Ishikawa (cell line): ENCODE results near the gene MRPL43.

Experiments
- CEBPB ChIP-seq: IDR thresholded peaks from 2 replicates; pipeline ENCODE4 v1.6.1; 2012
- CREB1 ChIP-seq: IDR thresholded peaks from 2 replicates; pipeline ENCODE4 v1.6.1; 2012; ENCODE audit warnings: low read depth
- EGR1 ChIP-seq: IDR thresholded peaks from 2 replicates; pipeline ENCODE4 v1.6.1; 2012
- EP300 ChIP-seq: IDR thresholded peaks from 2 replicates; pipeline ENCODE4 v1.6.1; 2012; ENCODE audit warnings: borderline replicate concordance
- FOXM1 ChIP-seq: IDR thresholded peaks from 2 replicates; pipeline ENCODE4 v1.6.1; 2012; ENCODE audit warnings: low read depth, borderline replicate concordance
- NFIC ChIP-seq: IDR thresholded peaks from 2 replicates; pipeline ENCODE4 v1.6.1; 2012
- RAD21 ChIP-seq: IDR thresholded peaks from 2 replicates; pipeline ENCODE4 v1.6.1; 2012; ENCODE audit warnings: low read depth
- TAF1 ChIP-seq: IDR thresholded peaks from 2 replicates; pipeline ENCODE4 v1.6.1; 2012; ENCODE audit warnings: low read depth, mild to moderate bottlenecking
- TCF12 ChIP-seq: IDR thresholded peaks from 2 replicates; pipeline ENCODE4 v1.6.1; 2012; ENCODE audit warnings: low read depth
- TEAD4 ChIP-seq: IDR thresholded peaks from 2 replicates; pipeline ENCODE4 v1.6.1; 2012
- YY1 ChIP-seq: IDR thresholded peaks from 2 replicates; pipeline ENCODE4 v1.6.1; 2012; ENCODE audit warnings: low read depth
- ZBTB7A ChIP-seq: IDR thresholded peaks from 2 replicates; pipeline ENCODE4 v1.6.1; 2012; ENCODE audit warnings: low read depth
- TF ChIP-seq, protein P1 (sequence below): IDR thresholded peaks from 2 replicates; pipeline ENCODE4 v1.6.1; 2012
- TF ChIP-seq, protein P2 (sequence below): IDR thresholded peaks from 2 replicates; pipeline ENCODE4 v1.6.1; 2012; ENCODE audit warnings: low read depth, mild to moderate bottlenecking
- TF ChIP-seq, protein P3 (sequence below): IDR thresholded peaks from 2 replicates; pipeline ENCODE4 v1.6.1; 2012

Gene MRPL43

GRCh38 chr10:100963826-100964225, 23.5 kb downstream of the MRPL43 start:
- TF ChIP-seq TCF12 = no peak
- TF ChIP-seq, protein P1, sequence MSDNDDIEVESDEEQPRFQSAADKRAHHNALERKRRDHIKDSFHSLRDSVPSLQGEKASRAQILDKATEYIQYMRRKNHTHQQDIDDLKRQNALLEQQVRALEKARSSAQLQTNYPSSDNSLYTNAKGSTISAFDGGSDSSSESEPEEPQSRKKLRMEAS = no peak
- TF ChIP-seq, protein P2, sequence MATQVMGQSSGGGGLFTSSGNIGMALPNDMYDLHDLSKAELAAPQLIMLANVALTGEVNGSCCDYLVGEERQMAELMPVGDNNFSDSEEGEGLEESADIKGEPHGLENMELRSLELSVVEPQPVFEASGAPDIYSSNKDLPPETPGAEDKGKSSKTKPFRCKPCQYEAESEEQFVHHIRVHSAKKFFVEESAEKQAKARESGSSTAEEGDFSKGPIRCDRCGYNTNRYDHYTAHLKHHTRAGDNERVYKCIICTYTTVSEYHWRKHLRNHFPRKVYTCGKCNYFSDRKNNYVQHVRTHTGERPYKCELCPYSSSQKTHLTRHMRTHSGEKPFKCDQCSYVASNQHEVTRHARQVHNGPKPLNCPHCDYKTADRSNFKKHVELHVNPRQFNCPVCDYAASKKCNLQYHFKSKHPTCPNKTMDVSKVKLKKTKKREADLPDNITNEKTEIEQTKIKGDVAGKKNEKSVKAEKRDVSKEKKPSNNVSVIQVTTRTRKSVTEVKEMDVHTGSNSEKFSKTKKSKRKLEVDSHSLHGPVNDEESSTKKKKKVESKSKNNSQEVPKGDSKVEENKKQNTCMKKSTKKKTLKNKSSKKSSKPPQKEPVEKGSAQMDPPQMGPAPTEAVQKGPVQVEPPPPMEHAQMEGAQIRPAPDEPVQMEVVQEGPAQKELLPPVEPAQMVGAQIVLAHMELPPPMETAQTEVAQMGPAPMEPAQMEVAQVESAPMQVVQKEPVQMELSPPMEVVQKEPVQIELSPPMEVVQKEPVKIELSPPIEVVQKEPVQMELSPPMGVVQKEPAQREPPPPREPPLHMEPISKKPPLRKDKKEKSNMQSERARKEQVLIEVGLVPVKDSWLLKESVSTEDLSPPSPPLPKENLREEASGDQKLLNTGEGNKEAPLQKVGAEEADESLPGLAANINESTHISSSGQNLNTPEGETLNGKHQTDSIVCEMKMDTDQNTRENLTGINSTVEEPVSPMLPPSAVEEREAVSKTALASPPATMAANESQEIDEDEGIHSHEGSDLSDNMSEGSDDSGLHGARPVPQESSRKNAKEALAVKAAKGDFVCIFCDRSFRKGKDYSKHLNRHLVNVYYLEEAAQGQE = no peak
- TF ChIP-seq EP300 = no peak
- TF ChIP-seq, protein P3, sequence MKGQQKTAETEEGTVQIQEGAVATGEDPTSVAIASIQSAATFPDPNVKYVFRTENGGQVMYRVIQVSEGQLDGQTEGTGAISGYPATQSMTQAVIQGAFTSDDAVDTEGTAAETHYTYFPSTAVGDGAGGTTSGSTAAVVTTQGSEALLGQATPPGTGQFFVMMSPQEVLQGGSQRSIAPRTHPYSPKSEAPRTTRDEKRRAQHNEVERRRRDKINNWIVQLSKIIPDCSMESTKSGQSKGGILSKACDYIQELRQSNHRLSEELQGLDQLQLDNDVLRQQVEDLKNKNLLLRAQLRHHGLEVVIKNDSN = no peak
- TF ChIP-seq RAD21 = no peak
- TF ChIP-seq EGR1 = no peak
- no peak for TF ChIP-seq TAF1
- no peak for TF ChIP-seq CEBPB
- no peak for TF ChIP-seq CREB1
- no peak for TF ChIP-seq TEAD4
- TF ChIP-seq YY1 = no peak
- TF ChIP-seq ZBTB7A = no peak
- TF ChIP-seq FOXM1 = no peak
- TF ChIP-seq NFIC = no peak

DNA sequence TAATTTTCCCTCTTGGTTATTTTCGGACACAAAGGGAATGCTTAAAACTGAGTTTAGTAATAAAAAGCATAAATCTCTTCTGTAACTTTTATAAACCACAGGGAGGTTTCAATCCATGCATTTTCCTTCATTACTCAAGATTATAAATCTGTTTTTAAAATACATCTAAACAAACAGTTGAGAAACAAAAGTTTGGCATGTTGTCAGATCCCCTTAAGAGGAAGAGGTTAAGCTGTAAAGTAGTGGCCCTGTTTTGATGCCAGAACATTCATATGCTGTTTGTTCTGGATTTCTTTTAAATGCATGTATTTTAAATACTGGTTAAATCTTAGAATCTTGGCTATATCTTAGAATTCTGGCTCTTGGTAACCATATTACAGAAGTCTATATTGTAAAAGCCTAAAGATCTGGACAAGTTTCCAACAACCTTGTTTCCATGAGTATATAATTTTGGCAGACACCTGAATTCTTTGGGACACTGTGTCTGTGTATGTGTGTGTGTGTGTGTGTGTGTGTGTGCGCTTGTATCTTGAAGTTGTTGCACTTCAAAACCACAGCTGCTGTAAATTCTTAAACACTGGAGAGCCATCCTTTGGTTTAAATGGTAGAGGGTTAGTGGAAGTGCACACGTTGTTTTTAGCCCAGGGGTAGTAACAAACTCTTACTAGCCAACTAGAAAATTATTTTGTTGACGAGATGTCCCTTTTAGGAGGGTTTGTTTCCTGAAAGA, 24.8 kb downstream of the MRPL43 start:
- TF ChIP-seq, protein P3 = no peak
- TF ChIP-seq YY1 = no peak
- TF ChIP-seq ZBTB7A = no peak
- TF ChIP-seq FOXM1 = no peak

- TF ChIP-seq TAF1 (no peak), TCF12 (no peak), EP300 (no peak)
- TF ChIP-seq, protein P1 = no peak
- TF ChIP-seq, protein P3 = no peak
These were observed 27.0 kb downstream of the MRPL43 start for GRCh38 chr10:100960251-100960650.

DNA sequence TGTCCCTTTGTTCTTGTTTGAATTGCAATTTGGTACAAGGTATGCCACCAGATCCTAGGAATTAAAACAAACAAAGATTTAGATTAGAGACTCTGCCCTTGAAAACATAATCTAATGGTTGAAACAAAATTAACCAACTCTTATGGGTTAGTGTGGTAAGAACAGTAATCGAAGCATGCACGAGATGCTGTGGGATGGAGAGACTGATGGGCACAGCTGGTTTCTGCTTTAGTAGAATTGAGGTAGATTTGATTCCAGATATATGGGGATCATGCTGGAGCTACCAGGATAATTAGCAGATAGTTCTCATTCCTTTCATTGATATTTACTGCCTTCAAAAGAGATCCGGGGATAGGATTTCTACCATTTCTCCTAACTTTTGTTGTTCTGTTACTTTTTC, 38.4 kb downstream of the MRPL43 start:
- TF ChIP-seq RAD21 (no peak), TAF1 (no peak), ZBTB7A (no peak), TEAD4 (no peak), NFIC (no peak), EP300 (no peak), EGR1 (no peak), CEBPB (no peak), TCF12 (no peak), YY1 (no peak), CREB1 (no peak)
- TF ChIP-seq, protein P1 = no peak
- TF ChIP-seq, protein P2 = no peak
- TF ChIP-seq, protein P3 = no peak

GRCh38 chr10:100945754-100946153, 41.5 kb downstream of the MRPL43 start:
- TF ChIP-seq, protein P2 = no peak
- TF ChIP-seq ZBTB7A (no peak), EP300 (no peak), NFIC (no peak), EGR1 (no peak), CEBPB (no peak), TAF1 (no peak), YY1 (no peak), FOXM1 (no peak), RAD21 (no peak), TEAD4 (no peak), TCF12 (no peak), CREB1 (no peak)
- TF ChIP-seq, protein P1 = no peak
- TF ChIP-seq, protein P3 = no peak
